ENCODE measurements around the gene NHLRC4.

GRCh38 chr16:568401-569258 lies 1.8 kb downstream of the NHLRC4 start:
- TF ChIP-seq CTCF (IDR thresholded peaks at IDR 0.05; ENCODE audit: insufficient read depth, low read length) (no peak), SPI1 (IDR thresholded peaks at IDR 0.05; ENCODE audit: borderline replicate concordance, low read depth) (no peak), REST (IDR thresholded peaks at IDR 0.05; ENCODE audit: insufficient replicate concordance, low read depth) (no peak), GABPA (IDR thresholded peaks at IDR 0.05; ENCODE audit: low read depth) (no peak), POLR2AphosphoS5 (IDR thresholded peaks at IDR 0.05; ENCODE audit: low read depth) (no peak)
